SK-MEL-5 (cell line): ENCODE data around the gene MAPT. TPM values are rescaled to one million over a fixed set of nuclear protein-coding genes. Genes with fewer than 3 reads are reported as not detected.

Source experiments
- DNase-seq: peaks from one replicate; pipeline ENCODE4 v3.0.0-alpha.2; 2016; ENCODE audit warnings: low read depth, low spot score
- in situ Hi-C: cut with HindIII; loops from 2 replicates; pipeline ENCODE4 v1.10.0; 2016; ENCODE audit warnings: low sequenced_read_pairs, high pct_unique_total_duplicates, low pct_unique_long_range_greater_than_20kb
- total RNA-seq: library from RNA; depleted of rRNA; stranded (reverse); fragments of >200 nt; shearing (Covaris generic); gene quantifications from 2 replicates; pipeline ENCODE4 v1.2.3, GENCODE V29; 2014

The MAPT gene
- total RNA-seq, 1 experiment from 2014 or later: 3.7 TPM

DNA sequence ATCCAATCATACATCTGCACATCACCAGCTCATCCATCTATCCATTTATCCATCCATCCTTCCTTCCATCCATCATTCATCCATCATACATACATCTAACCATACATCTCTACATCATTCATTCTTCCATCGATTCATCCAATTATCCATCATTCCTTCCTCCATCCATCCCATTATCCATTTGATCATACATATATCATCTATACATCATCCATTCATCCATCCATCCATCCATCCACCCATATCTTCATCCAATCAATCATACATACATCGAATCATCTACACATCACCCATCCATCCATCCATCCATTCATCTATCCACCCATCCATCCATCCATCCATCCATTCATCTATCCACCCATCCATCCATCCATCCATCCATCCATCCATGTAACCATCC, 75.4 kb downstream of the MAPT start:
- DNase-seq: no peak
- in situ Hi-C loops: no loop called here

- in situ Hi-C loops: no loop called here
- no peak for DNase-seq
These were observed 76.3 kb downstream of the MAPT start for GRCh38 chr17:45970659-45971058.

DNA sequence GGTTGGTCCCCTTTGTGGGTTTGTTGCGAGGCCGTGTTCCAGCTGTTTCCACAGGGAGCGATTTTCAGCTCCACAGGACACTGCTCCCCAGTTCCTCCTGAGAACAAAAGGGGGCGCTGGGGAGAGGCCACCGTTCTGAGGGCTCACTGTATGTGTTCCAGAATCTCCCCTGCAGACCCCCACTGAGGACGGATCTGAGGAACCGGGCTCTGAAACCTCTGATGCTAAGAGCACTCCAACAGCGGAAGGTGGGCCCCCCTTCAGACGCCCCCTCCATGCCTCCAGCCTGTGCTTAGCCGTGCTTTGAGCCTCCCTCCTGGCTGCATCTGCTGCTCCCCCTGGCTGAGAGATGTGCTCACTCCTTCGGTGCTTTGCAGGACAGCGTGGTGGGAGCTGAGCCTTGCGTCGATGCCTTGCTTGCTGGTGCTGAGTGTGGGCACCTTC, 77.4 kb downstream of the MAPT start:
- no peak for DNase-seq
- in situ Hi-C loops: no loop called here

GRCh38 chr17:45972531-45972930, 78.2 kb downstream of the MAPT start:
- DNase-seq: no peak
- in situ Hi-C loops: no loop called here

DNA sequence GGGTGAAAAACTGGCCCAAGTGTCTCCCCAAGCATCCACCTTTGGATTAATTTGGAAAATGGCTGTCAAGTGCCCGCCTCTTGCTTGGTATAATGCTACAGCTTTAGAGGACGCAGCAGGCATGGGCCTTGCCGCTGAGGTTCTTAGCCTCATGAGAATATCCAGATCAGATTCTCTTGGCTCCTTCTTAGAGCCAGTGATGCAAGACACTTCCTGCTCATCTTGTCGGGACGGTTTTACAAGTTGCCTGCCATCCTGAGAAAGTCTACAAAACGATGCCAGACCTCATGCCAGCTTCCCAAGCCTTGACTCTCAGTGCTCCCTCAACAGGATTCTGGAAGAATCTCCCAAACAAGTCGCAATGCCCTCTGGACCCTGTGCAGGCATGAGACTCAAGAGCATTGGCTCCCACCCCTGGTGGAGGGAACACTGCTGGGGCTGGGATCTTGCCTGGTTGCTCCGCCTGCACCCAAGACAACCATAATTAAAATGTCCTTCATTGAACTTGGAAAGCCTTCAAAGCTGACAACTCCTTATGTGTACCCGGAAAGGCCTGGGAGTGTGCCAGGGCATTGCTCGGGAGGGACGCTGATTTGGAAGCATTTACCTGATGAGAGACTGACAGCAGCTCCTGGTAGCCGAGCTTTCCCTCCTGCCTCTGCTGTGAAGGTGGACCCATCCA, 78.9 kb downstream of the MAPT start:
- in situ Hi-C loops: no loop called here
- DNase-seq: no peak

DNA sequence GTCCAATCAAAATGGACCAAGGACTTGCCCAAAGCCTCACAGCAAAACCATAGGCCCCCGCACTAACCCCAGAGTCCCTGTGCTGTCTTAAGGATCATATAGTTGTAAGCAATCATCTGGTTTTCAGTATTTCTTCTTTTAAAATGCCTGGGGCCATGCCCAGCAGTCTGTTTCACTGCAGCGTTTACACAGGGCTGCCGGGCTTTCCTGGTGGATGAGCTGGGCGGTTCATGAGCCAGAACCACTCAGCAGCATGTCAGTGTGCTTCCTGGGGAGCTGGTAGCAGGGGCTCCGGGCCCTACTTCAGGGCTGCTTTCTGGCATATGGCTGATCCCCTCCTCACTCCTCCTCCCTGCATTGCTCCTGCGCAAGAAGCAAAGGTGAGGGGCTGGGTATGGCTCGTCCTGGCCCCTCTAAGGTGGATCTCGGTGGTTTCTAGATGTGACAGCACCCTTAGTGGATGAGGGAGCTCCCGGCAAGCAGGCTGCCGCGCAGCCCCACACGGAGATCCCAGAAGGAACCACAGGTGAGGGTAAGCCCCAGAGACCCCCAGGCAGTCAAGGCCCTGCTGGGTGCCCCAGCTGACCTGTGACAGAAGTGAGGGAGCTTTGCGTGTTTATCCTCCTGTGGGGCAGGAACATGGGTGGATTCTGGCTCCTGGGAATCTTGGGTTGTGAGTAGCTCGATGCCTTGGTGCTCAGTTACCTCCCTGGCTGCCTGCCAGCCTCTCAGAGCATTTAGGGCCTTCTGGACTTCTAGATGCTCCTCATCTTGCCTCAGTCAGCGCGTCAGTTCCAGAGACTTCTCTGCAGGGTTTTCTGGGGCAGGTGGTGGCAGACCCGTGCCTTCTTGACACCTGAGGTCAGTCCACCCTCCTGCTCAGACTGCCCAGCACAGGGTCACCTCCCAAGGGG, 79.8 kb downstream of the MAPT start:
- no peak for DNase-seq
- in situ Hi-C loops: no loop called here

DNA sequence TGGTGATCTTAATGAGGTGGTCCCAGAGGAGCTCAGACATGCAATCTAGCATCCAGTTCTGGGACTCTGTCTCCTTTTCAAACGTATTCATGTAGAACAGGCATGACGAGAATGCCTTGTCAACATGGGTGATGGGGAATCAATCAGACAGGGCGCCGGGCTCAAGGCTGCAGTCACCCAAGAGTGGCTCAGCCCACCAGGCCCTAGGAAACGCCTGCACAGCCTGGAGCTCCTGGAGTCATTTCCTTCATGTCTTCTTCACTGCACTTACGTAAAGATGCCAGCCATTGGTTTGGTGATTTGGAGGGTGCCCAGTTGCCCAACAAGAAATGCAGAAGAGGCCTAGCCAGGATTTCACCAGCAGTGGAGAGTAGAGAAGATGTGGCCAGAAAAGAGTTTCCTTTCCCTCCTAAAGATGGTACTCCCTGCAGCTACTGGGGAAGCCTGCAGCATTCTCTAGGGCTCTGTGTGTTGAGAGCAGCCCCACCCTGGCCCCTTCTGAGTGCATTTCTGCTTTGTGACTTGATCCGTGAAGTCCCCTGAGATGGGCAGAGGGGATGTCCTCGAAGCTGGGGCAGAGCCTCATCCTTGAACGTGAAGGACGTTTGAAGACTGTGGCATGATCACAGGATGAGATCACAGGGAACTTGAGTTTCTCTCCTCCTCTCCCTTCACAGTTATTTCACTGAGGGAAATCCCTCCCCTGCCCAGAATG, 80.7 kb downstream of the MAPT start:
- DNase-seq: no peak
- in situ Hi-C loops: no loop called here

DNA sequence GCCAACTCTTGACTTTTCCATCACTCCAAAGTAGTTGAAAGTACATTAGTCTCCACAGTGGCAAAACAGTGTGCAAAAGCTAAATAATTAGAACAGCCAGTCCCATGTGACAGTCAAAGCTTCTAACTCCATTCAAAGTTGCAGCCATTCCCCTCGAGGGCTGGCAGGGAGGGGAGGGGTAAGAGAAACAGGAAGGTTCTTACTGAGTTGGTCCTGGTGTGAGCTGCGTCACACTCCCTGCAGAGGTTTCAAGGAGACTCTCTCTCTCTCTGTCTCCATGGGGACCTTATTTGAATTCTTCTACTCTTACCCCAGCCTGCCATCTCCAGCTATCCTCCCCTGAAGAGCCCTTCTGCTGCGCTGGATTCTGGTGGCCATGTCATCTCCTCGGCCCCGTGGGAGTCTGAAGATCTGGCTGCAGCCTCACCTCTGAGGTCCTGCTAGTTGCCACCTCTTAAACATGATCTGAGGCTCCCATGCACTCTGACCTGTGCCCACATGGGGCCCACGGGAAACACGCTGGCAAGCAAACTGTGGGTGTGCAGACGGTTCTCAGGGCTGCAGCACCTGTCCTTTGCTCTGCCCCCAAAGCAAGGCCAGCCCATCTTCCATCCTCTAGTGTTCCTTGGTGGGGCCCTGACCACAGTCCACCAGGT, 81.4 kb downstream of the MAPT start:
- no peak for DNase-seq
- in situ Hi-C loops: no loop called here

- in situ Hi-C loops: no loop called here
- no peak for DNase-seq
These were observed 82.0 kb downstream of the MAPT start for GRCh38 chr17:45976391-45976754.

- in situ Hi-C loops: no loop called here
- DNase-seq: no peak
These were observed 82.6 kb downstream of the MAPT start for GRCh38 chr17:45976755-45977505.

DNA sequence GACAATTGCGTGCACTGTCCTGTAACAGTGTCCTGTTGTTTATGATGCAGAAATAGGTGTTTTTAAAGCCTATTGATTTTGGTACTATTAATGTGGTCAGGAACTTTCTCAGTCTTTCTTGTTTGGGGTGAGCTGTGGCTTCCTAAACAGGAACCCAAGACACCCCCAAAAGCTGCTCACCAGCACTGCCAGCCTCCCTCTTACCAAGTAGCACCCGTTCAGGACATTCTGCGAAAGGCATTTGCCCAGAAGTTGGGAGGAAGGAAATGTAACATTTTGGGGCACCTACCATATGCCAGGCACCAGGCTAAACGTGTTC, 83.1 kb downstream of the MAPT start:
- no peak for DNase-seq
- in situ Hi-C loops: no loop called here

DNA sequence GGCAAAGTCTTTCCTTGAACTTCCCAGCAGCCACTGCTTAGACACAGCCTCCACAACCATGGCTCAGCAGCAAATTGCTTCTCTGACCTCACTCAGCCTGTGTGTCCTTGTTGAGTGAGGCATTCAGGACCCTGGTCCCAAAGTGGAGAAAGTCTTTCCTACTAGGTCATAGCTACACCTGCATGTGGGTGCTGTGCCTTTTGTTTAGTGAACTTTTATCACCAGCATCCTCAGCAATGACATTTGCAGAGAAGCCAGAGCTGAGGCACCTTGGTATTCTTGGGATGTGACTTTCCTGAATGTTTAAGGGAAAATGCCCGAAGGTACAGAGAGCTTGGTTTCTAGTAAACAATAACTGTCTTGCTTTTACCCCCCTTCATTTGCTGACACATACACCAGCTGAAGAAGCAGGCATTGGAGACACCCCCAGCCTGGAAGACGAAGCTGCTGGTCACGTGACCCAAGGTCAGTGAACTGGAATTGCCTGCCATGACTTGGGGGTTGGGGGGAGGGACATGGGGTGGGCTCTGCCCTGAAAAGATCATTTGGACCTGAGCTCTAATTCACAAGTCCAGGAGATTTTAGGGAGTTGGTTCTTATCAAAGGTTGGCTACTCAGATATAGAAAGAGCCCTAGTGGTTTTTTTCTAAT, 83.7 kb downstream of the MAPT start:
- DNase-seq: no peak
- in situ Hi-C loops: no loop called here

DNA sequence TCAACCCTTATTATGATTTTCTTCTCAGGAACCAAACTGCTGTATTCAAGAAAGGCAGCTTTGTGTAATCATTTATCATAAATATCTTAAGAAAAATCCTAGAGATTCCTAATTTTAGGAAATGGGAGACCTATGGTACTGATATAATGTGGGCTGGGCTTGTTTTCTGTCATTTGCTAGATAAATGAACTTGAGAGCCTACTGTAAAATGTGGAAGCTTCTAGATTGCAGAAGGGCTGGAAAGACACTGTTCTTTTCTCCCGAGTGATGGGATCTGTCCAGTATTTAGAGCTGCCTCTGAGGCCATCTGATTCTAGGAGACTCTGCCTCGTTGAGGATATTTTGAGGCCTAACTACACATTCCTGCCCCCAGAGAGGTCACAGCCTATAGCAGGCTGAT, 84.8 kb downstream of the MAPT start:
- in situ Hi-C loops: no loop called here
- no peak for DNase-seq

DNA sequence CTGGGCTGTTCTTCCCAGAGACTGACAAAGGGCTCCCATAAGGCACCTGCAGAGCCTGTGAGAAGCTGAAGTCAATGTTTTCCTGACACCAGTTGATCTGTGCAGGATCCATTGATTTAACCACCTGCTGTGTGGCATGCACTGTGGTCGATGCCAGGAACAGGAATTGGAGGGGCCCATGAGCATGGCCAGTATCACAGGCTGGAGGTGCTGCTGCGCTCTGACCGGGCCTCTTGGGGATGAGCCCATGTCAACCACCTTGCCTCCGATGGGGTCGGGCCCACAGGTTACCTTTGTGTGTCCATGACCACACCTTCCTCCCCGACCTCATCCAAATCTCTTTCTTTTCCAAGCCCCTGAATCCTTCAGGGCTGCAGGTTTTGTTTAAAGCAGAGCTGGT, 86.5 kb downstream of the MAPT start:
- in situ Hi-C loops: no loop called here

DNA sequence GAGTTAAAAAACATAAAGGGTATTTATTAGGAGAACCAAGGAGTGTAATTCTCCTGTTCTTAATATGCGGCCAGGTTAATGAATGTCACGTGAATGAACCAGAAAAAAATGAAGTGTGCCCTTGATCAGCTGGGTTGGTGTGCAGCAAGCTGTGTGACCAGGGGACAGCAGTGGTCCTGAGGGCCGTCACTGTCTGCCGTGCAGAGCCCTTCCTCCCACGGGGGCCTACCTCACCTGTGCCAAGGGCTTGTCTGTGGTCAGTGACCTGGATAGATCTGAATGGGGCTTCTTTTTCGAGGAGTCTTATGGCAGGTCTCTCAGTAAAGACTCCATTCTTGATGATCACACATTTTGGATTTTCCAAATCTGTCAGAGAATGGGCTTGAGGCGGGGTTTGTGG, 87.0 kb downstream of the MAPT start:
- DNase-seq: no peak
- in situ Hi-C loops: no loop called here

More for the DNA sequence above, 86.5 kb downstream of the MAPT start:
- DNase-seq: no peak

- in situ Hi-C loops: no loop called here
- DNase-seq: no peak
These were observed 88.6 kb downstream of the MAPT start for GRCh38 chr17:45982791-45983613.
